KMS-11 (cell line): ENCODE measurements around the gene SPATA21.
"Not testable (repeated sequence)": the region's sequence is repeated elsewhere in the genome, so short reads cannot be mapped to it uniquely, and the experiment has no call there.

Experiments used
- H2AFZ ChIP-seq: fragments of 200-600 bp; sonication (generic); 2 replicates; pipeline ENCODE4 v1.6.1; 2016; ENCODE audit warnings: antibody characterized with exemption, mixed run types, low read depth
- H3K27ac ChIP-seq: fragments of 200-600 bp; sonication (generic); 2 replicates; pipeline ENCODE4 v1.6.1; 2016; ENCODE audit warnings: mild to moderate bottlenecking, mixed run types
- H3K27me3 ChIP-seq: fragments of 200-600 bp; sonication (generic); 2 replicates; pipeline ENCODE4 v1.6.1; 2017; ENCODE audit warnings: mild to moderate bottlenecking, low read depth, mixed run types, moderate library complexity; ENCODE audit not compliant: insufficient read depth
- H3K36me3 ChIP-seq: fragments of 200-600 bp; sonication (generic); 2 replicates; pipeline ENCODE4 v1.6.1; 2017; ENCODE audit warnings: mild to moderate bottlenecking, mixed run types; ENCODE audit not compliant: insufficient read depth
- H3K4me1 ChIP-seq: fragments of 200-600 bp; sonication (generic); 2 replicates; pipeline ENCODE4 v1.6.1; 2016; ENCODE audit warnings: mild to moderate bottlenecking, low read depth, mixed run types; ENCODE audit not compliant: poor library complexity, severe bottlenecking
- H3K4me2 ChIP-seq: fragments of 200-600 bp; sonication (generic); 2 replicates; pipeline ENCODE4 v1.7.0; 2016; ENCODE audit warnings: mild to moderate bottlenecking, mixed run types
- H3K4me3 ChIP-seq: fragments of 200-600 bp; sonication (generic); IDR thresholded peaks from 2 replicates; pipeline ENCODE4 v1.6.1; 2017; ENCODE audit warnings: low read depth, low read length, mixed read lengths; ENCODE audit not compliant: insufficient read depth
- H3K79me2 ChIP-seq: fragments of 200-600 bp; sonication (generic); 2 replicates; pipeline ENCODE4 v1.6.1; 2016; ENCODE audit warnings: low read depth, mixed run types; ENCODE audit not compliant: insufficient read depth
- H3K9ac ChIP-seq: fragments of 200-600 bp; sonication (generic); 2 replicates; pipeline ENCODE4 v1.6.1; 2016; ENCODE audit warnings: mild to moderate bottlenecking, mixed run types
- H4K20me1 ChIP-seq: fragments of 200-600 bp; sonication (generic); 2 replicates; pipeline ENCODE4 v1.6.1; 2016; ENCODE audit warnings: mild to moderate bottlenecking, mixed run types; ENCODE audit not compliant: insufficient read depth
- CTCF ChIP-seq: fragments of 200-600 bp; sonication (generic); conservative IDR thresholded peaks from 2 replicates; pipeline ENCODE4 v1.6.1; 2017; ENCODE audit warnings: low read depth, mild to moderate bottlenecking, antibody characterized with exemption, low read length, moderate library complexity, mixed read lengths

SPATA21 gene

GRCh38 chr1:16478091-16478490 lies 40.9 kb upstream of the SPATA21 start:
- H4K20me1 ChIP-seq = no peaks in the 10 kb centered on the region
- H3K27ac ChIP-seq = no peak overlapping the region
- H2AFZ ChIP-seq = no peak overlapping the region
- no peak overlapping the region for H3K9ac ChIP-seq
- H3K79me2 ChIP-seq = no peaks in the 10 kb centered on the region
- no peak for TF ChIP-seq CTCF
- no peak overlapping the region for H3K4me3 ChIP-seq
- no peaks in the 10 kb centered on the region for H3K4me1 ChIP-seq
- H3K36me3 ChIP-seq = no peaks in the 10 kb centered on the region
- H3K4me2 ChIP-seq = no peak overlapping the region
- no peaks in the 10 kb centered on the region for H3K27me3 ChIP-seq

- H3K9ac ChIP-seq, H3K79me2 ChIP-seq, H3K4me3 ChIP-seq, H3K4me2 ChIP-seq, H4K20me1 ChIP-seq, H3K27me3 ChIP-seq, H3K36me3 ChIP-seq, H2AFZ ChIP-seq, H3K27ac ChIP-seq, H3K4me1 ChIP-seq: not testable (repeated sequence)
Observed at GRCh38 chr1:16475771-16476770, 38.8 kb upstream of the SPATA21 start.

GRCh38 chr1:16474891-16475290 lies 37.7 kb upstream of the SPATA21 start:
- not testable (repeated sequence) for H3K9ac ChIP-seq, H3K27ac ChIP-seq, H3K4me3 ChIP-seq, H3K79me2 ChIP-seq, H3K4me2 ChIP-seq, H3K36me3 ChIP-seq, H3K4me1 ChIP-seq, H2AFZ ChIP-seq, H3K27me3 ChIP-seq, H4K20me1 ChIP-seq

- no peaks in the 10 kb centered on the region for H3K4me1 ChIP-seq
- no peak overlapping the region for H3K4me2 ChIP-seq
- H3K79me2 ChIP-seq = no peaks in the 10 kb centered on the region
- no peaks in the 10 kb centered on the region for H3K36me3 ChIP-seq
- no peak overlapping the region for H3K4me3 ChIP-seq
- no peak overlapping the region for H3K27ac ChIP-seq
- no peak overlapping the region for H2AFZ ChIP-seq
- H3K27me3 ChIP-seq = no peaks in the 10 kb centered on the region
- no peak for TF ChIP-seq CTCF
- no peak overlapping the region for H3K9ac ChIP-seq
- no peaks in the 10 kb centered on the region for H4K20me1 ChIP-seq
Observed at GRCh38 chr1:16474166-16474800, 37.1 kb upstream of the SPATA21 start.

GRCh38 chr1:16468558-16468957 lies 31.3 kb upstream of the SPATA21 start:
- Histone ChIP-seq H3K27me3 (no peaks in the 10 kb centered on the region), H3K4me1 (no peaks in the 10 kb centered on the region), H3K9ac (no peak overlapping the region), H3K79me2 (no peaks in the 10 kb centered on the region), H2AFZ (no peak overlapping the region), H4K20me1 (no peaks in the 10 kb centered on the region), H3K27ac (no peak overlapping the region), H3K4me3 (no peak overlapping the region), H3K4me2 (no peak overlapping the region), H3K36me3 (no peaks in the 10 kb centered on the region)
- TF ChIP-seq CTCF = no peak
